Fibroblast of lung (primary cell): Measurements from ENCODE around the gene TRPM3. TPM values are rescaled to one million over a fixed set of nuclear protein-coding genes. Genes with fewer than 3 reads are reported as not detected.

Source experiments
- DNase-seq, 2 donors: peaks; one replicate each; pipeline versions ENCODE4 v3.0.0 to v3.0.0-alpha.2; 2010; ENCODE audit warnings: low read depth in 2 of 2
- H2AFZ ChIP-seq: 2 replicates; pipeline ENCODE4 v1.5.1; 2012; ENCODE audit warnings: low read length, control low read depth, inconsistent platforms
- H3K27ac ChIP-seq: 2 replicates; pipeline ENCODE4 v1.5.1; 2011; ENCODE audit warnings: low read length, control low read depth; ENCODE audit not compliant: insufficient read depth
- H3K27me3 ChIP-seq: 2 replicates; pipeline ENCODE4 v1.5.1; 2011; ENCODE audit warnings: mild to moderate bottlenecking, low read length; ENCODE audit not compliant: control insufficient read depth, insufficient read depth
- H3K36me3 ChIP-seq: 2 replicates; pipeline ENCODE4 v1.5.1; 2011; ENCODE audit warnings: low read length; ENCODE audit not compliant: control insufficient read depth, insufficient read depth
- H3K4me1 ChIP-seq: 2 replicates; pipeline ENCODE4 v1.5.1; 2011; ENCODE audit warnings: low read length; ENCODE audit not compliant: control insufficient read depth, insufficient read depth; ENCODE audit errors: extremely low read depth
- H3K4me2 ChIP-seq: 2 replicates; pipeline ENCODE4 v1.5.1; 2011; ENCODE audit warnings: low read length, control low read depth; ENCODE audit not compliant: insufficient read depth; ENCODE audit errors: extremely low read depth
- H3K4me3 ChIP-seq, 4 experiments: fragments of 200-600 bp in 1 of 4; sonication (generic) in 1 of 4; replicated peaks in 1 of 4; 2 replicates each; pipeline ENCODE4 v1.5.1; 2011 to 2016; ENCODE audit warnings: low read length in 4 of 4, low read depth in 3 of 4, mild to moderate bottlenecking in 3 of 4, control low read depth in 2 of 4, inconsistent platforms in 1 of 4, mixed read lengths in 1 of 4; ENCODE audit not compliant: insufficient read depth in 1 of 4; ENCODE audit errors: control extremely low read depth in 1 of 4
- H3K79me2 ChIP-seq: 2 replicates; pipeline ENCODE4 v1.5.1; 2012; ENCODE audit warnings: mild to moderate bottlenecking, low read length, inconsistent platforms; ENCODE audit not compliant: control insufficient read depth, insufficient read depth
- H3K9ac ChIP-seq: 2 replicates; pipeline ENCODE4 v1.5.1; 2011; ENCODE audit warnings: mild to moderate bottlenecking, low read length, control low read depth; ENCODE audit not compliant: insufficient read depth
- H3K9me3 ChIP-seq: 2 replicates; pipeline ENCODE4 v1.5.1; 2012; ENCODE audit warnings: low read depth, low read length; ENCODE audit not compliant: control insufficient read depth, insufficient read depth
- H4K20me1 ChIP-seq: 2 replicates; pipeline ENCODE4 v1.5.1; 2011; ENCODE audit warnings: low read length; ENCODE audit not compliant: control insufficient read depth, insufficient read depth; ENCODE audit errors: extremely low read depth
- EZH2 ChIP-seq: IDR thresholded peaks from 2 replicates; pipeline ENCODE4 v1.5.1; 2012; ENCODE audit warnings: low read length, control low read depth, mild to moderate bottlenecking; ENCODE audit errors: missing control alignments
- polyA plus RNA-seq, 2 donors: library from polyadenylated mRNA; depleted of rRNA in 1 of 2; stranded (reverse) in 1 of 2; unstranded in 1 of 2; fragments of >200 nt; gene quantifications; 2 replicates each; pipeline ENCODE4 v1.2.1, GENCODE V29; 2011 to 2012; ENCODE audit warnings: missing spikeins in 1 of 2
- total RNA-seq: library from RNA; depleted of rRNA; stranded (reverse); fragments of >200 nt; gene quantifications from 2 replicates; pipeline ENCODE4 v1.2.1, GENCODE V29; 2014
- TF ChIP-seq, protein P1 (sequence below), 2 donors: IDR thresholded peaks in 1 of 2; conservative IDR thresholded peaks in 1 of 2; 1 replicate in 1 of 2; 2 replicates in 1 of 2; pipeline ENCODE4 v1.5.1; 2011 to 2012; ENCODE audit warnings: low read length in 2 of 2, control low read depth in 1 of 2, inconsistent platforms in 1 of 2, low read depth in 1 of 2, mild to moderate bottlenecking in 1 of 2

The TRPM3 gene
- total and polyA plus RNA-seq, 2 donors (not counting 1 experiment from before 2014, with no cell fraction given) = 0.05 to 0.50 TPM

DNA sequence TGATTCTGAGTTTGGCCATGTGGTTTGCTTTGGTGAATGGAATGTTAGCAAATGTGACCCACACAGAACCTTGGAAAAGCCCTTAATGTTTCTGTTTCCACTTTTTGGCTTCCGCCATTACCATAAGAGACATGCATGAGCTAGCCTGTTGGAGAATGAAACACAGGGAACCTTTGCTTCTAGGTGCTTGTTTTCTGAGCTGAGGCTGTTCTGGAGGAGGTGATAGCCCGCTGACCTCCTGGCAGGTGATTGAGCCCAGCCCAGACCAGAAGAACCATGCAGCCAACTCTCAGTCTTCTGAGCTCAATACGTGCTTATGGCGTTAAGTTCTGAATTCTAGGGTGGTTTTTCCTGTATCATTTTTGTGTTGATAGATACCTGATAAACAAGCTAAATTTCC, 558.4 kb downstream of the TRPM3 start:
- Histone ChIP-seq H3K36me3 (no peaks in the 10 kb centered on the region), H2AFZ (no peak overlapping the region), H3K4me1 (peaks cover 9% of the 10 kb centered on the region), H3K9me3 (no peaks in the 10 kb centered on the region), H3K79me2 (no peaks in the 10 kb centered on the region), H3K4me2 (no peak overlapping the region), H3K27me3 (no peaks in the 10 kb centered on the region), H3K9ac (no peak overlapping the region), H3K4me3 (no peak overlapping the region), H3K27ac (peak overlapping the region; percentile 13), H4K20me1 (no peaks in the 10 kb centered on the region)
- no peak for TF ChIP-seq EZH2
- no peak for DNase-seq

- Histone ChIP-seq H4K20me1 (no peaks in the 10 kb centered on the region), H3K9ac (no peak overlapping the region), H3K4me2 (no peak overlapping the region), H3K36me3 (no peaks in the 10 kb centered on the region), H2AFZ (no peak overlapping the region), H3K4me1 (peaks cover 9% of the 10 kb centered on the region), H3K4me3 (no peak overlapping the region), H3K9me3 (no peaks in the 10 kb centered on the region), H3K79me2 (no peaks in the 10 kb centered on the region), H3K27ac (peak overlapping the region; percentile 43), H3K27me3 (no peaks in the 10 kb centered on the region)
- peak in 1 of 2 donors; percentile 92 for DNase-seq
- TF ChIP-seq EZH2 = no peak
- TF ChIP-seq, protein P1, sequence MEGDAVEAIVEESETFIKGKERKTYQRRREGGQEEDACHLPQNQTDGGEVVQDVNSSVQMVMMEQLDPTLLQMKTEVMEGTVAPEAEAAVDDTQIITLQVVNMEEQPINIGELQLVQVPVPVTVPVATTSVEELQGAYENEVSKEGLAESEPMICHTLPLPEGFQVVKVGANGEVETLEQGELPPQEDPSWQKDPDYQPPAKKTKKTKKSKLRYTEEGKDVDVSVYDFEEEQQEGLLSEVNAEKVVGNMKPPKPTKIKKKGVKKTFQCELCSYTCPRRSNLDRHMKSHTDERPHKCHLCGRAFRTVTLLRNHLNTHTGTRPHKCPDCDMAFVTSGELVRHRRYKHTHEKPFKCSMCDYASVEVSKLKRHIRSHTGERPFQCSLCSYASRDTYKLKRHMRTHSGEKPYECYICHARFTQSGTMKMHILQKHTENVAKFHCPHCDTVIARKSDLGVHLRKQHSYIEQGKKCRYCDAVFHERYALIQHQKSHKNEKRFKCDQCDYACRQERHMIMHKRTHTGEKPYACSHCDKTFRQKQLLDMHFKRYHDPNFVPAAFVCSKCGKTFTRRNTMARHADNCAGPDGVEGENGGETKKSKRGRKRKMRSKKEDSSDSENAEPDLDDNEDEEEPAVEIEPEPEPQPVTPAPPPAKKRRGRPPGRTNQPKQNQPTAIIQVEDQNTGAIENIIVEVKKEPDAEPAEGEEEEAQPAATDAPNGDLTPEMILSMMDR (conservative IDR thresholded peaks at IDR 0.05 in 1 of 2, IDR thresholded peaks at IDR 0.05 in 1 of 2; ENCODE audit: low read depth in 1 of 2, low read length in 2 of 2) = no peak
Observed at GRCh38 chr9:70561786-70562395, 559.5 kb downstream of the TRPM3 start.

- no peak for TF ChIP-seq EZH2
- TF ChIP-seq, protein P1 (conservative IDR thresholded peaks at IDR 0.05 in 1 of 2, IDR thresholded peaks at IDR 0.05 in 1 of 2; ENCODE audit: low read depth in 1 of 2, low read length in 2 of 2) = no peak
- H3K27ac ChIP-seq = no peak overlapping the region
- no peaks in the 10 kb centered on the region for H3K36me3 ChIP-seq
- H2AFZ ChIP-seq = no peak overlapping the region
- H3K9me3 ChIP-seq = no peaks in the 10 kb centered on the region
- H3K27me3 ChIP-seq = no peaks in the 10 kb centered on the region
- no peak overlapping the region for H3K4me3 ChIP-seq
- peaks cover 9% of the 10 kb centered on the region for H3K4me1 ChIP-seq
- H4K20me1 ChIP-seq = no peaks in the 10 kb centered on the region
- H3K79me2 ChIP-seq = no peaks in the 10 kb centered on the region
- DNase-seq = peak in 1 of 2 donors; percentile 18
- H3K9ac ChIP-seq = no peak overlapping the region
- H3K4me2 ChIP-seq = no peak overlapping the region
Observed at GRCh38 chr9:70561111-70561510, 560.3 kb downstream of the TRPM3 start.
